Measurements from ENCODE around the gene HSPA8. TPM values are rescaled to one million over a fixed set of nuclear protein-coding genes. Genes with fewer than 3 reads are reported as not detected.

The HSPA8 gene
- total and polyA plus RNA-seq, 10 of the 15 experiments (the other 5 are each of a cell fraction or from before 2014, with no cell fraction given) = 1,190 to 3,205 (median 2,045) TPM

- no peak for TF ChIP-seq PAX5 (IDR thresholded peaks at IDR 0.05; ENCODE audit: borderline replicate concordance, low read depth, low read length)
- TF ChIP-seq SMARCA5 (IDR thresholded peaks at IDR 0.05) = no peak
These were observed 10.3 kb downstream of the HSPA8 start (continued) for GRCh38 chr11:123051634-123052033.

DNA sequence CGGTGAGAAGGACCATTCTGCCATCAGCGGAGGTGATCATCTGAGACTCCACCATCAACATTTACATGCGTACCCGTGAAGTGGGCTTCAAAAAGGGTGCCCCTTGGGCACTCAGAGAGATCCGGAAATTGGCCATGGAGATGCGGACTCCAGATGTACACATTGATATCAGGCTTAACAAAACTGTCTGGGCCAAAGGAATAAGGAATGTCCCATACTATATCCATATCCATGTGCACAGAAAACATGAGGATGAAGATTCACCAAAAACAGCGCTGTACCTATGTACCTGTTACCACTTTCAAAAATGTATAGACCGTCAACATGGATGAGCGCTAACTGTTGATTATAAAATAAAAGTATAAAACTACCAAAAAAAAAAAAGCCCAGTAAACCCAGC, 10.8 kb downstream of the HSPA8 start:
- WGBS (ENCODE audit: insufficient coverage, insufficient replicate concordance, low lambda C conversion rate, missing lambda C conversion rate) = 97% methylated on average over 9 of the region's 9 CpGs
- in situ Hi-C loops (cut with MboI) = loop anchor here (25.0 kb wide), 1 partner anchor 1589 kb away; the partner anchor contains the start of genes SORL1 and SORL1-AS1
- Histone ChIP-seq H3K36me3 (ENCODE audit: control insufficient read depth in 2 of 2, insufficient read depth in 2 of 2, low read length in 1 of 2) (peaks cover 1 to 3% of the 10 kb centered on the region in 2 experiments; a peak in 3 of 4 replicates), H3K9me3 (replicated peaks; ENCODE audit: control insufficient read depth, insufficient read depth, low read length) (no peaks in the 10 kb centered on the region), H3K27ac (ENCODE audit: control insufficient read depth, insufficient read depth) (no peak overlapping the region), H3K4me3 (no peak overlapping the region), H2AFZ (ENCODE audit: control insufficient read depth, low read depth, low read length) (no peak overlapping the region), H3K27me3 (replicated peaks in 1 of 2; ENCODE audit: control insufficient read depth in 2 of 2, insufficient read depth in 2 of 2, low read length in 1 of 2) (no peaks in the 10 kb centered on the region), H4K20me1 (ENCODE audit: control insufficient read depth, insufficient read depth) (no peaks in the 10 kb centered on the region), H3K4me2 (ENCODE audit: control insufficient read depth, insufficient read depth) (no peak overlapping the region), H3K4me1 (ENCODE audit: control insufficient read depth, insufficient read depth, low read length) (no peaks in the 10 kb centered on the region; the same call in 1 of the 2 replicates), H3K79me2 (ENCODE audit: control insufficient read depth, insufficient read depth, low read length) (no peaks in the 10 kb centered on the region), H3K9ac (ENCODE audit: control insufficient read depth, insufficient read depth, low read length) (no peak overlapping the region)
- SMC1A ChIA-PET (ENCODE audit: uncharacterized antibody, unreplicated experiment) = interaction anchor here (8.1 to 9.0 kb wide), 2 partner anchors 27 to 188 kb away, joined by 119 to 159 read pairs; no protein-coding TSS in a partner anchor
- TF ChIP-seq RB1 (IDR thresholded peaks at IDR 0.05; ENCODE audit: borderline replicate concordance) (no peak), E2F4 (IDR thresholded peaks at IDR 0.05; ENCODE audit: low read depth, low read length) (no peak), ZNF384 (IDR thresholded peaks at IDR 0.05; ENCODE audit: borderline replicate concordance, low read depth, low read length) (no peak), SMC3 (IDR thresholded peaks at IDR 0.05; ENCODE audit: borderline replicate concordance, low read length) (no peak), EED (IDR thresholded peaks at IDR 0.05; ENCODE audit: low read depth) (no peak), BCL11A (IDR thresholded peaks at IDR 0.05; ENCODE audit: low read depth, low read length) (no peak), PBX3 (IDR thresholded peaks at IDR 0.05; ENCODE audit: insufficient replicate concordance, low read depth, low read length) (no peak), ZBTB4 (CRISPR knock-in tag; IDR thresholded peaks at IDR 0.05) (no peak), RUNX3 (IDR thresholded peaks at IDR 0.05; ENCODE audit: low read length) (no peak), CBFB (IDR thresholded peaks at IDR 0.05; ENCODE audit: low read depth) (no peak), PML (IDR thresholded peaks at IDR 0.05; ENCODE audit: low read length) (no peak)
- TF ChIP-seq, protein P1, sequence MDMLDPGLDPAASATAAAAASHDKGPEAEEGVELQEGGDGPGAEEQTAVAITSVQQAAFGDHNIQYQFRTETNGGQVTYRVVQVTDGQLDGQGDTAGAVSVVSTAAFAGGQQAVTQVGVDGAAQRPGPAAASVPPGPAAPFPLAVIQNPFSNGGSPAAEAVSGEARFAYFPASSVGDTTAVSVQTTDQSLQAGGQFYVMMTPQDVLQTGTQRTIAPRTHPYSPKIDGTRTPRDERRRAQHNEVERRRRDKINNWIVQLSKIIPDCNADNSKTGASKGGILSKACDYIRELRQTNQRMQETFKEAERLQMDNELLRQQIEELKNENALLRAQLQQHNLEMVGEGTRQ (IDR thresholded peaks at IDR 0.05; ENCODE audit: borderline replicate concordance, low read depth, low read length) = no peak
- BruUV-seq (replicated peaks) = no TSS peak
- RAD21 ChIA-PET (ENCODE audit: unreplicated experiment) = no interaction called here
- CTCF ChIA-PET = interaction anchor here (0.8 to 11.6 kb wide), 3 partner anchors 16 to 192 kb away, joined by 3 to 387 read pairs (median 3); no protein-coding TSS in a partner anchor
- POLR2A ChIA-PET = no interaction called here
- no peak for ATAC-seq
- DNase-seq (ENCODE audit: low read depth, low spot score) = no peak
- FAIRE-seq = no peak
- intact Hi-C loops (cut with micrococcal nuclease; ENCODE audit: unreplicated experiment) = no loop called here

Data from GM12878 (cell line).